A549 (cell line): ENCODE data around the gene CCDC194.

Experiments used
- CHD2 ChIP-seq: fragments of 150-350 bp; IDR thresholded peaks from 2 replicates; pipeline ENCODE4 v1.6.1; 2014; ENCODE audit warnings: low read length; ENCODE audit not compliant: partially characterized antibody
- CHD4 ChIP-seq: fragments of 200-600 bp; sonication (generic); IDR thresholded peaks from 2 replicates; pipeline ENCODE4 v1.6.1; 2016; ENCODE audit warnings: antibody characterized with exemption, mild to moderate bottlenecking, borderline replicate concordance
- EHMT2 ChIP-seq: fragments of 200-600 bp; sonication (generic); IDR thresholded peaks from 2 replicates; pipeline ENCODE4 v1.6.1; 2016; ENCODE audit warnings: antibody characterized with exemption, low read depth, mild to moderate bottlenecking, moderate library complexity
- FOSL2 ChIP-seq, 2 experiments: fragments of 450-650 bp in 1 of 2; fragments of >200 bp in 1 of 2; sonication (Bioruptor Twin) in 1 of 2; formaldehyde crosslinking; IDR thresholded peaks; 2 replicates each; pipeline versions ENCODE4 v1.5.0 to v1.6.1; 2016 to 2020; ENCODE audit warnings: mild to moderate bottlenecking in 1 of 2, moderate library complexity in 1 of 2
- MAZ ChIP-seq: fragments of 150-350 bp; IDR thresholded peaks from 2 replicates; pipeline ENCODE4 v1.6.1; 2014; ENCODE audit warnings: antibody characterized with exemption, low read depth, low read length, borderline replicate concordance
- NFE2L2 ChIP-seq: fragments of 150-350 bp; conservative IDR thresholded peaks from 2 replicates; pipeline ENCODE4 v1.6.1; 2014; ENCODE audit warnings: low read length
- PHF8 ChIP-seq: fragments of 200-600 bp; sonication (generic); IDR thresholded peaks from 2 replicates; pipeline ENCODE4 v1.6.1; 2016; ENCODE audit warnings: low read depth, mild to moderate bottlenecking, antibody characterized with exemption, moderate library complexity, borderline replicate concordance
- POLR2A ChIP-seq: IDR thresholded peaks from 2 replicates; pipeline ENCODE4 v1.6.1; 2012; ENCODE audit warnings: mild to moderate bottlenecking, low read length
- SMC3 ChIP-seq: fragments of >200 bp; sonication (Bioruptor Twin); formaldehyde crosslinking; IDR thresholded peaks from 3 replicates; pipeline ENCODE4 v1.6.1; 2018; ENCODE audit warnings: inconsistent platforms
- TP53 ChIP-seq: fragments of 250-450 bp; sonication (Bioruptor Pico); IDR thresholded peaks from 2 replicates; pipeline ENCODE4 v1.5.0; 2021; ENCODE audit warnings: mild to moderate bottlenecking, moderate library complexity
- TF ChIP-seq, protein P1 (sequence below): fragments of >200 bp; sonication (Bioruptor Twin); formaldehyde crosslinking; IDR thresholded peaks from 3 replicates; pipeline ENCODE4 v1.5.1; 2016
- TF ChIP-seq, protein P2 (sequence below): fragments of 250-450 bp; sonication (Bioruptor Pico); IDR thresholded peaks from 2 replicates; pipeline ENCODE4 v1.5.0; 2021; ENCODE audit warnings: mild to moderate bottlenecking, moderate library complexity, borderline replicate concordance

DNA sequence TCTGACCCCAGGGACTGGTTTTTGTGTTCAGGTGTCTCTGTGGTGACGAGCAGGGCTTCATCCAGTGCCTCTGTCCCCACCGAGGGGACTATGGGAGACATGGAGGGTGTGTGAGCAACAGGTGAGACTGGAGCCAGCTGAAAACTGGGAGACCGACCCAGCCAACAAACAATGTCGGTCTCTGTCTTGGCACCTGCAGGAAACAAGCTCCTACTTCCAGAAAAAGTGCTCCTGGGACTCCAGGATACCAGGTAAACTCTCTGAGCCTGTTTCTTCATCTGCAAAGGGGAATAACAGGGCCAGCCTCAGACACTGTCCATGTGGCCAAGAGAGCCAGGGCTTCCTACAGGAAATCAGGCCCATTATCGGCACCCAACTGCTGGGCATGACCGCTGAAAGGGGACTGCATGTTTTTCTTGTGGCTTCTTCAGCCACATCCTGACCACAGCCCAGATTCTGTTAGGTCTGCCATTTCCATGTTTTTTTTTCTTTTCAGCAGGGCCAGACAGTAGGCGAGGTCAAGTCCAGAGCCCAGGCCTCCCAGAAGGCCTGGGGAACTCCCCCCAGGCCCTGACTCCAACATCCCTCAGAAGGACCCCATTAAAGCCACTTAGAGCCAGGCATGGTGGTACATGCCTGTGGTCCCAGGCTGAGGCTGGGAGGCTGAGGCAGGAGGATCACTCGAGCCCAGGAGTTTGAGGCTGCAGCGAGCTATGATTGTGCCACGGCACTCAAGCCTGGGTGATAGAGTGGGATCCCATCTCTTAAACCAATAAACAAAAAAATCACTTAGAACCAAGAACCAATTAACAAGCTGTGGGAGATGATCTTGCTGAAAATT, 12.3 kb upstream of the CCDC194 start:
- TF ChIP-seq SMC3 (no peak), EHMT2 (no peak), TP53 (no peak), CHD2 (no peak), POLR2A (no peak), MAZ (no peak), FOSL2 (IDR thresholded peaks at IDR 0.05) (no peak), FOSL2 (CRISPR knock-in tag; IDR thresholded peaks at IDR 0.05) (no peak), PHF8 (no peak), CHD4 (no peak), NFE2L2 (no peak)
- TF ChIP-seq, protein P1, sequence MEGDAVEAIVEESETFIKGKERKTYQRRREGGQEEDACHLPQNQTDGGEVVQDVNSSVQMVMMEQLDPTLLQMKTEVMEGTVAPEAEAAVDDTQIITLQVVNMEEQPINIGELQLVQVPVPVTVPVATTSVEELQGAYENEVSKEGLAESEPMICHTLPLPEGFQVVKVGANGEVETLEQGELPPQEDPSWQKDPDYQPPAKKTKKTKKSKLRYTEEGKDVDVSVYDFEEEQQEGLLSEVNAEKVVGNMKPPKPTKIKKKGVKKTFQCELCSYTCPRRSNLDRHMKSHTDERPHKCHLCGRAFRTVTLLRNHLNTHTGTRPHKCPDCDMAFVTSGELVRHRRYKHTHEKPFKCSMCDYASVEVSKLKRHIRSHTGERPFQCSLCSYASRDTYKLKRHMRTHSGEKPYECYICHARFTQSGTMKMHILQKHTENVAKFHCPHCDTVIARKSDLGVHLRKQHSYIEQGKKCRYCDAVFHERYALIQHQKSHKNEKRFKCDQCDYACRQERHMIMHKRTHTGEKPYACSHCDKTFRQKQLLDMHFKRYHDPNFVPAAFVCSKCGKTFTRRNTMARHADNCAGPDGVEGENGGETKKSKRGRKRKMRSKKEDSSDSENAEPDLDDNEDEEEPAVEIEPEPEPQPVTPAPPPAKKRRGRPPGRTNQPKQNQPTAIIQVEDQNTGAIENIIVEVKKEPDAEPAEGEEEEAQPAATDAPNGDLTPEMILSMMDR, result no peak
- TF ChIP-seq, protein P2, sequence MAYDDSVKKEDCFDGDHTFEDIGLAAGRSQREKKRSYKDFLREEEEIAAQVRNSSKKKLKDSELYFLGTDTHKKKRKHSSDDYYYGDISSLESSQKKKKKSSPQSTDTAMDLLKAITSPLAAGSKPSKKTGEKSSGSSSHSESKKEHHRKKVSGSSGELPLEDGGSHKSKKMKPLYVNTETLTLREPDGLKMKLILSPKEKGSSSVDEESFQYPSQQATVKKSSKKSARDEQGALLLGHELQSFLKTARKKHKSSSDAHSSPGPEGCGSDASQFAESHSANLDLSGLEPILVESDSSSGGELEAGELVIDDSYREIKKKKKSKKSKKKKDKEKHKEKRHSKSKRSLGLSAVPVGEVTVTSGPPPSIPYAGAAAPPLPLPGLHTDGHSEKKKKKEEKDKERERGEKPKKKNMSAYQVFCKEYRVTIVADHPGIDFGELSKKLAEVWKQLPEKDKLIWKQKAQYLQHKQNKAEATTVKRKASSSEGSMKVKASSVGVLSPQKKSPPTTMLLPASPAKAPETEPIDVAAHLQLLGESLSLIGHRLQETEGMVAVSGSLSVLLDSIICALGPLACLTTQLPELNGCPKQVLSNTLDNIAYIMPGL, result no peak
